ENCODE results near the gene PRSS21.

Gene PRSS21

DNA sequence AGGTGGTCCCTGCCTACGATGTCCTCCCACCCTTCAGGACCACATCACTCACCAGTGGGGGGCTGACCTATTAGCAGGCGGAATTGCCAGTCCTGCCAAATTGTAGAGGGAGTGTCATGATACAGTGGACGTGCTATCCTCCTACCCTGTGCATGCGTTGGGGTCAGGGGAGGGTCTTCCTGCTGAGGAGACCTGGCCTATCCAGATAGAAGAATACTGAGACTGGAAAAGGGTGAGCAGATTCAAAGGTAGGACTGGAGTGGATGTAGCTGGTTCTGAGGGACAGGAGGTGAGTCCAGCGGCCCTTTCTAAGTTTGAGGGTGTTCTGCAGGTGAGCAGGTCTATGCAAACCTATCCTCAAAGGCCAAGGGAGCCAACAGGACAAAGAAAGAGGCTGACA is 10.8 kb upstream of the PRSS21 start:
- DNase-seq (ENCODE audit: low read depth in 2 of 2) = no peak

DNA sequence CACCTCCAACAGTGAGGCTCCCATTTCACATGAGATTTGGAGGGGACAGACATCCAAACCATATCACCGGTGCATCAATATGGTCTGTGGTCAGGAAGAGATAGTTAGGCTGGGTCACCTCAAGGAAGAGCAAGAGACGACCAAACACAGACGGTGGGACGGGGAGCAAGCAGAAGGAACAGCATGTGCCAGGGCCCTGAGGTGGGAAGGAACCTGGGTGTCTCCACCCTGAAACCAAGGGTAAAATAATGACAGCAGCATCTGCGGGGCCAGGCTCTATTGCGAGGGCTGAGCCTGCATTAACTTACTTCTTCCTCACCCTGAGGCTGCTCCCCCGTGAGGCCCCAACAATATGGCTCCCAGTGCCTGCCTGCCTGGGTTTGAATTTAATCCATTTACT is 8.9 kb upstream of the PRSS21 start:
- DNase-seq (ENCODE audit: low read depth in 2 of 2) = no peak

- no peak for DNase-seq (ENCODE audit: low read depth in 2 of 2)
These were observed 7.8 kb upstream of the PRSS21 start for GRCh38 chr16:2809149-2809760.

DNA sequence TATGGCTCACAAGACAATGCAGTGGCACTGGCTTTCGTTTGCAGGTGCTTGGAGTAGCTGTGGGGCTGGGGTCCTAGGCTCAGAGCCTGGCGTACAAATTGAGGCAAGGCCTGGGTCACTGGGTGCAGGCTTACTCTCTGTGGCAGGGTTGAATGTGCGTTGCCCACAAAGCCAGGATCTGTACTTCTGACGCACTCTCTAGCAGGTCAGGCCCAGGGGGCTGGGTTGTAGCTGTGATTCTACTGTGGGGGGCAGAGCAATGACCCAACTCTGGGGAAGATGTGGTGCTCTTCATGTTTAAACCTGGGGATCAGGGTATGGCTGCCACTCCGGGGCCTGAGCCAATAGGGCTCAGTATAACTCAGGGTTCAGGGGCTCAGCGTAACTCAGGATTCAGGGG is 6.4 kb upstream of the PRSS21 start:
- no peak for DNase-seq (ENCODE audit: low read depth in 2 of 2)

- DNase-seq (ENCODE audit: low read depth in 2 of 2) = no peak
These were observed 5.2 kb upstream of the PRSS21 start for GRCh38 chr16:2811703-2812471.

- no peak for DNase-seq (ENCODE audit: low read depth in 2 of 2)
These were observed 3.2 kb upstream of the PRSS21 start for GRCh38 chr16:2813771-2814221.

GRCh38 chr16:2814551-2815298 is 2.3 kb upstream of the PRSS21 start:
- DNase-seq (ENCODE audit: low read depth in 2 of 2) = no peak

GRCh38 chr16:2815299-2815771 is 1.7 kb upstream of the PRSS21 start:
- no peak for DNase-seq (ENCODE audit: low read depth in 2 of 2)

- no peak for DNase-seq (ENCODE audit: low read depth in 2 of 2)
These were observed 569 bp downstream of the PRSS21 start for GRCh38 chr16:2817340-2818271.

DNA sequence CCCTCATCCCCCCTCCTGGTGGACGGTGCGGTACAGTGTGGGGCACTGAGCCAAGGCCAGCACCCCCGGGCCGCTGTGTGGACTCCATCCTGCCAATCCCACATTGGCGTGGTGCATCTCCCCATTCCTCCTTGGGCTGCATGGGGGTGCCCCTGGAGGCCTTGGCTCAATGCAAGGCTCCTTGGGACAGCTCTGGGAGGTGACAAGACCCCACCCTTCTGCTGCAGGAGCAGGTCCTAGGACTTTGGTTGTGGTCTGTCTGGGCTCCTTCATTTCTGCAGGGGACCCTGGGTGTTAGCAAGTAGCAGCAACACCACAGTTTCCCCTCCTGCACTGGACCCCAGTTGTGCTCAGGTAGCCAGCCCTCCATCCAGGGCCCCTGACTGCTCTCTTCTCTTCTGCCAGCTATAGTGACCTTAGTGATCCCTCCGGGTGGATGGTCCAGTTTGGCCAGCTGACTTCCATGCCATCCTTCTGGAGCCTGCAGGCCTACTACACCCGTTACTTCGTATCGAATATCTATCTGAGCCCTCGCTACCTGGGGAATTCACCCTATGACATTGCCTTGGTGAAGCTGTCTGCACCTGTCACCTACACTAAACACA is 1.3 kb downstream of the PRSS21 start:
- no peak for DNase-seq (ENCODE audit: low read depth in 2 of 2)

DNA sequence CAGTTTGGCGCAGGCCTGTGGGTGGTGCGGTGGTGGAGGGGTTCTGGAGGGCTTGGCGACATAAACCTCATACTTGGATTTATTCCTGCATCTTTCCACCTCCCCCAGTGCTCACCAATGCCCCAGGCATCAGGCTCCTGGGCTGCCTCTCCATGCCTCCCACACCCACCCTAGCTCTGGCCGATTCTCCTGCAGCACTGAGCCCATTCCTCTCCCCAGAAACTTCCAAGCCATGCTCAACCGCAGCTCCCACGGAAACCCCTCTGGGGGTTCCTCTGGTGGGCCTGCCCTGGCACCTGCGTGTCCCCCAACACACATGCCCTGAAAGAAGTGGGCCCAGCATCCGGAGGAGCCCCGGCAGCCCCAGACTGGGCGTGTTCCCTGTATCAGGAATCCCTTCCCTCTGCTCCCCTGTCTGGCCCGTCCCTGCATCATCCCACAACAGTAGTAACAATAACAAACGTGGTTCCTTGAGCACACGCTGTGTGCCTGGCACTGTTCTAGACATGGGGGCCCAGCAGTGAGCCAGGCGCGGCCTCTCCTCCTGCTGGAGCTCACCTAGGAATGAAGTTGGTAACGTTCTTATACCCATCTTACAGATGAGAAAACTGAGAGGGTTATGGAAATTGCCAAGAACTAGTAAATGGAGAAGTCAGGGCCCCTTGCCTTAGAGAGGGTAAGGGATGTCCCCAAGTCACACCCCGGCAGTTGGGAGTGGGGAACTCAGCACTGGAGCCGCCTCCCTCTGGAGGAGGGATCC is 2.3 kb downstream of the PRSS21 start:
- DNase-seq (ENCODE audit: low read depth in 2 of 2) = no peak

DNA sequence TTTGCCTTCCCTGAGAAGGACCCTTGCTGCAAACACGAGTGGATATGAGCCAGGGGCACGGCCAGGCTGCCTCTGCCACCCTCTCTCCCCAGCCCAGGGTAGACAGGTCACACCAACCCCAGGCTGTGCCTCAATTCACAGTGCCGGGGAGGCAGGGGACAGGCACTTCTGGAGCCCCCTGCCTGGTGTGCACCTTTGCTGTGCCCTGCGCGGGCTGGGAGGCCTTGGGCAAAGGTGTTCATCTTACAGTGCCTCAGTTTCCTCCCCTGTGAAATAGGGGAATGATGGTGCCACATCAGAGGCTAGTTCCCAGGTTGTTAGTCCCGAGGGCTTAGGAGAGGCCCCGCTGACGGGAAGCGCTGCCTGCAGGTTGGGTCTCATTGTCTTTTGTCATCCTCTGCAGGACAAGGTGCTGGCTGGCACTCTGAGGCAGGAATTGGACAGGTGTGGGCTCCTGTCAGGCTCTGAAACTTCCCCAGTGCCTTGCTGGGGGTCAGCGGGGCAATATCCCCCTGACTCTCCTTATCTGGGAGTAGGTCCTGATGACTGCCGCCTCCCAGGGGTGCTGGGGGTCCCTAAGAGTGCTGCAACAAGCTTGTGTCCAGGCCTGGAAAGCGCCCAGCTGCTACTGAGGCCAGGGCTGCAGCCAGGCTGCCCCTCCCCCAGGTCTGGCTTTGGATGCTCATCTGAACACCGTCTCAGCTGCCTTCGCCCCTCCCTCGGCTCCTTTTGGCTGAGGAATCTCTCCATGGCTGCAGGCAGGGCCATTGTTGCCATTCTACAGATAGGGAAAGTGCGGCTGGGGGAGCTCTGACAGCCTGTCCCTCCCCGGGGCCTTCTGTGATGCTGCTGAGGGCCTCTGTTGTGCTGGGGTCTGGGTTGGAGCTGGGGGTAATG is 3.1 kb downstream of the PRSS21 start:
- no peak for DNase-seq (ENCODE audit: low read depth in 2 of 2)

- DNase-seq (ENCODE audit: low read depth in 2 of 2) = no peak
These were observed 3.9 kb downstream of the PRSS21 start for GRCh38 chr16:2820836-2821486.

DNA sequence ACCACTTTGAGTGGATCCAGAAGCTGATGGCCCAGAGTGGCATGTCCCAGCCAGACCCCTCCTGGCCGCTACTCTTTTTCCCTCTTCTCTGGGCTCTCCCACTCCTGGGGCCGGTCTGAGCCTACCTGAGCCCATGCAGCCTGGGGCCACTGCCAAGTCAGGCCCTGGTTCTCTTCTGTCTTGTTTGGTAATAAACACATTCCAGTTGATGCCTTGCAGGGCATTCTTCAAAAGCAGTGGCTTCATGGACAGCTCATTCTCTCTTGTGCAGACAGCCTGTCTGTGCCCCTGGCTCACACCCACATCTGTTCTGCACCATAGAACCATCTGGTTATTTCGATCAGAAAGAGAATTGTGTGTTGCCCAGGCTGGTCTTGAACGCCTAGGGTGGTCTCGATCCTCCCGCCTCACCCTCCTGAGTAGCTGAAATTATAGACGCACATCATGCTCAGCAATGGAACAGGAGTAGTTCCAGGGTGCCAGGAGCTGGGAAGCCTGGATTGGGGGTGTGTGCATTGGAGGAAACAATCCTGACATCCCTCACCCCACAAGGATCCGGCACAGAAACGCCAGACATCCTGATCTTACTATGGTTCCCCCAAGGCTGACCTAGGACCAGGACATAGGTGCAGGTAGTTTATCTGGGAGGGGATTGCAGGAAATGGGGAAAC is 4.6 kb downstream of the PRSS21 start:
- no peak for DNase-seq (ENCODE audit: low read depth in 2 of 2)

- no peak for DNase-seq (ENCODE audit: low read depth in 2 of 2)
These were observed 5.1 kb downstream of the PRSS21 start for GRCh38 chr16:2822158-2822495.

- DNase-seq (ENCODE audit: low read depth in 2 of 2) = no peak
These were observed 5.5 kb downstream of the PRSS21 start for GRCh38 chr16:2822496-2822895.

DNA sequence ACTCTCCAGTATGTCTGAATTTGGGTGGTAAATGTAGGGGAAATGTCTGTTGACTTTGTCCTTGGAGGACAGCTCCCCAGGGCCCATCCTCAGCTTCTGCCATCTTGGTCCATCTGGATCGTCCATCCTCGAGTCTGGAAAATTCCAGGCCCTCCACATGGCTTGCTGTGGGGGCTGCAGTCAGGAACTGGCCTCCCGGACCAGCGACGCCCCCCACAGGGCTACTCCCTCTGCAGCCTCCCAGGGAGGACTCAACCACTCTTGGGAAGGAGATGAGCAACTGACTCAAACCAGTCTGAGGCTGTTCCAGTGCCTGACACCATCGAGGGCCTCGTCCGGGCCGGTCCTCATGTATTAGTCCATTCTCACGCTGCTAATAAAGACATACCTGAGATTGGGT is 7.6 kb downstream of the PRSS21 start:
- no peak for DNase-seq (ENCODE audit: low read depth in 2 of 2)

DNA sequence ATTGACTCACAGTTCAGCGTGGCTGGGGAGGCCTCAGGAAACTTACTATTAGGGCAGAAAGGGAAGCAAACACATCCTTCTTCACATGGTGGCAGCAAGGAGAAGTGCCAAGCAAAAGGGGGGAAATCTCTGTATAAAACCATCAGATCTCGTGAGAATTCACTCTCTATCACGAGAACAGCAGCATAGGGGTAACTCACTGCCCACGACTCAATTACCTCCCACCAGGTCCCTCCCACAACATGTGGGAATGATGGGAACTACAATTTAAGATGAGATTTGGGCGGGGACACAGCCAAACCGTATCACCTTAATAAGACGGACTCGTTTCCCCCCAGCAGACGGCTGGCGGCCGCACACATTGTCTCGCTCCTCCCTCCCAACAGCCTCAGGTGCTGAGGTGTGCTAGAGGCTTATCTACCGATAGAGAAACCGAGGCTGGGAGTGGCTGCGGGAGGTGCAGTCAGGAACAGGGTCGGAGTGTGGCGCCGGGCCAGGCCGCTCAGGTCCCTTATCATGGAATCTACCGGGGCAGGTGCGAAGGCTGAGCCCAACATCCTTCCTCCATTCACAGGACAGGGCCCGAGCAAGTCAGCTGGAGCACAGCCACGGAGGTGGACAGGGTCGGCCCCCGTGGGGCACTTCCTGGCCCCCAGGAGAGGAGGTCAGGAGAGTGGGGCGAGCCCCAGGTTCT is 8.2 kb downstream of the PRSS21 start:
- no peak for DNase-seq (ENCODE audit: low read depth in 2 of 2)
